KOPT-K1 (cell line): ENCODE measurements around the gene PRAC1.

Experiments
- H3K27ac ChIP-seq: fragments of 200-600 bp; sonication (generic); 2 replicates; pipeline ENCODE4 v1.5.1; 2016; ENCODE audit warnings: antibody characterized with exemption, mild to moderate bottlenecking, low read depth, low read length; ENCODE audit not compliant: poor library complexity, severe bottlenecking
- H3K36me3 ChIP-seq: fragments of 200-600 bp; sonication (generic); 2 replicates; pipeline ENCODE4 v1.5.1; 2017; ENCODE audit warnings: antibody characterized with exemption, mild to moderate bottlenecking, low read length, moderate library complexity; ENCODE audit not compliant: insufficient read depth
- H3K9me3 ChIP-seq: fragments of 200-600 bp; sonication (generic); 2 replicates; pipeline ENCODE4 v1.5.1; 2017; ENCODE audit warnings: antibody characterized with exemption, low read length, mild to moderate bottlenecking; ENCODE audit not compliant: insufficient read depth, poor library complexity, severe bottlenecking

The PRAC1 gene

GRCh38 chr17:48751172-48751571 is 28.9 kb upstream of the PRAC1 start:
- H3K9me3 ChIP-seq: no peaks in the 10 kb centered on the region
- no peak overlapping the region for H3K27ac ChIP-seq
- no peaks in the 10 kb centered on the region for H3K36me3 ChIP-seq

- Histone ChIP-seq H3K27ac (no peak overlapping the region), H3K9me3 (no peaks in the 10 kb centered on the region), H3K36me3 (no peaks in the 10 kb centered on the region)
Observed at GRCh38 chr17:48749621-48750553, 27.6 kb upstream of the PRAC1 start.

GRCh38 chr17:48748718-48749566 is 26.6 kb upstream of the PRAC1 start:
- no peak overlapping the region for H3K27ac ChIP-seq
- H3K9me3 ChIP-seq: no peaks in the 10 kb centered on the region
- no peaks in the 10 kb centered on the region for H3K36me3 ChIP-seq

GRCh38 chr17:48747445-48748363 is 25.4 kb upstream of the PRAC1 start:
- Histone ChIP-seq H3K27ac (no peak overlapping the region), H3K9me3 (no peaks in the 10 kb centered on the region), H3K36me3 (no peaks in the 10 kb centered on the region)

- Histone ChIP-seq H3K27ac (no peak overlapping the region), H3K36me3 (no peaks in the 10 kb centered on the region), H3K9me3 (no peaks in the 10 kb centered on the region)
Observed at GRCh38 chr17:48746916-48747444, 24.7 kb upstream of the PRAC1 start.

- Histone ChIP-seq H3K9me3 (no peaks in the 10 kb centered on the region), H3K27ac (no peak overlapping the region), H3K36me3 (no peaks in the 10 kb centered on the region)
Observed at GRCh38 chr17:48745381-48746275, 23.3 kb upstream of the PRAC1 start.

- no peaks in the 10 kb centered on the region for H3K36me3 ChIP-seq
- H3K9me3 ChIP-seq: no peaks in the 10 kb centered on the region
- no peak overlapping the region for H3K27ac ChIP-seq
Observed at GRCh38 chr17:48740537-48740936, 18.2 kb upstream of the PRAC1 start.

GRCh38 chr17:48738803-48739526 is 16.6 kb upstream of the PRAC1 start:
- no peaks in the 10 kb centered on the region for H3K9me3 ChIP-seq
- no peaks in the 10 kb centered on the region for H3K36me3 ChIP-seq

GRCh38 chr17:48738424-48738802 is 16.1 kb upstream of the PRAC1 start:
- no peaks in the 10 kb centered on the region for H3K36me3 ChIP-seq
- no peaks in the 10 kb centered on the region for H3K9me3 ChIP-seq
- no peak overlapping the region for H3K27ac ChIP-seq

More at GRCh38 chr17:48738803-48739526, 16.6 kb upstream of the PRAC1 start:
- no peak overlapping the region for H3K27ac ChIP-seq

- Histone ChIP-seq H3K27ac (no peak overlapping the region), H3K9me3 (no peaks in the 10 kb centered on the region), H3K36me3 (no peaks in the 10 kb centered on the region)
Observed at GRCh38 chr17:48737330-48738043, 15.2 kb upstream of the PRAC1 start.

GRCh38 chr17:48735062-48735351 is 12.7 kb upstream of the PRAC1 start:
- Histone ChIP-seq H3K36me3 (no peaks in the 10 kb centered on the region), H3K9me3 (no peaks in the 10 kb centered on the region), H3K27ac (no peak overlapping the region)

GRCh38 chr17:48734333-48735061 is 12.2 kb upstream of the PRAC1 start:
- H3K36me3 ChIP-seq: no peaks in the 10 kb centered on the region
- no peaks in the 10 kb centered on the region for H3K9me3 ChIP-seq
- H3K27ac ChIP-seq: no peak overlapping the region
